Measurements from ENCODE around the gene WEE1. TPM values are rescaled to one million over a fixed set of nuclear protein-coding genes. Genes with fewer than 3 reads are reported as not detected.

Gene WEE1
- total RNA-seq, 1 donor from 2014 or later: 10.9 TPM

DNA sequence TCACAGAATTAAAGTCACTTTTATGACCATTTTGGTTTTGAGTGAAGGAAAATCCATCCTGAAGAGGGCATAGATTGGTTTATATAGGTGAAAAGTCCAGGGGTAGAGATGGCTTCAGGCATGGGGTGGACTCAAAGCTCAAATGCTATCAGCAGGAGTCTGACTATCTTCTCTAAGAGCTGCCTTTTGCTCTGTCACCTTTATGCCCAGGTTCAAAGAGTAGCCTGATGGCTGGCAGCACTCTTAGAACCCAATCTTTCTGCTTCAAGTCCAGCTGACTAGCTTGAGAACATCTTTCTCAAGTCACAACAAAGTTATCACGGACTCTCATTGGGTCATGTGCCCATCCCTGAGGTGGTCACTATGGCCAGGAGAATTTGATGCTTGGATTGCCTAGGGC lies 63.2 kb downstream of the WEE1 start:
- no peak for ATAC-seq
- Histone ChIP-seq H3K36me3 (no peaks in the 10 kb centered on the region), H3K9me3 (no peaks in the 10 kb centered on the region), H3K4me1 (peaks cover 10% of the 10 kb centered on the region), H3K4me3 (no peak overlapping the region), H3K27me3 (no peaks in the 10 kb centered on the region), H3K27ac (no peak overlapping the region)
- TF ChIP-seq CTCF (IDR thresholded peaks at IDR 0.05): no peak
- no peak for DNase-seq
- intact Hi-C loops (cut with DNase I): no loop called here

- H3K27me3 ChIP-seq: no peaks in the 10 kb centered on the region
- H3K27ac ChIP-seq: peak overlapping the region; percentile 42
- H3K36me3 ChIP-seq: no peaks in the 10 kb centered on the region
- H3K4me3 ChIP-seq: no peak overlapping the region
- H3K9me3 ChIP-seq: no peaks in the 10 kb centered on the region
- intact Hi-C loops (cut with DNase I): no loop called here
- peak; percentile 81 for ATAC-seq
- TF ChIP-seq CTCF (IDR thresholded peaks at IDR 0.05): no peak
- peaks cover 10% of the 10 kb centered on the region for H3K4me1 ChIP-seq
- no peak for DNase-seq
These were observed 65.6 kb downstream of the WEE1 start for GRCh38 chr11:9639099-9639498.

Other genes starting within 250 kb of the WEE1 start
- gene IPO7, start 189.0 kb upstream of the WEE1 start, total RNA-seq: 120 TPM
- gene ZNF143, start 112.7 kb upstream of the WEE1 start, total RNA-seq: 29.6 TPM
- gene SWAP70, start 90.4 kb downstream of the WEE1 start, total RNA-seq: 61.5 TPM